ENCODE results near the gene LSM4. TPM values are rescaled to one million over a fixed set of nuclear protein-coding genes. Genes with fewer than 3 reads are reported as not detected.

The LSM4 gene
- total and polyA plus RNA-seq, 9 donors: 38.3 to 121 (median 71.4) TPM

DNA sequence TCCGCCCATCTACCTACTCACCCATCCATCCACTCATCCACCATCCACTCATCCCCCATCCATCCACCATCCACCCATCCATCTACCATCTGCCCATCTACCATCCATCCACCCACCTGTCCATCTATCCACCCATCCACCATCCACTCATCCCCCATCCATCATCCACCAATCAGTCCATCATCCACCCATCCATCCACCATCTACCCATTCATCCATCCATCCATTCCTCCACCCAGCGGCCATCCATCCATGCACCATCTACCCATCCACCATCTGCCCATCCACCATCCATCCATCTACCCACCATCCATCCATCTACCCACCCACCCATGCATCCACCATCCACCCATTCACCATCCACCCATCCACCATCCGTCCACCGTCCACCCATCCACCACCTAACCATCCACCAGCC, 27.8 kb downstream of the LSM4 start:
- Histone ChIP-seq H3K27me3 (no peaks in the 10 kb centered on the region), H3K9me3 (no peaks in the 10 kb centered on the region), H3K27ac (no peak overlapping the region), H3K4me3 (no peak overlapping the region), H3K36me3 (no peaks in the 10 kb centered on the region), H3K4me1 (ENCODE audit: insufficient read depth) (peaks cover 6% of the 10 kb centered on the region)
- TF ChIP-seq EP300 (IDR thresholded peaks at IDR 0.05) (no peak), POLR2A (IDR thresholded peaks at IDR 0.05) (no peak)
- TF ChIP-seq, protein P1, sequence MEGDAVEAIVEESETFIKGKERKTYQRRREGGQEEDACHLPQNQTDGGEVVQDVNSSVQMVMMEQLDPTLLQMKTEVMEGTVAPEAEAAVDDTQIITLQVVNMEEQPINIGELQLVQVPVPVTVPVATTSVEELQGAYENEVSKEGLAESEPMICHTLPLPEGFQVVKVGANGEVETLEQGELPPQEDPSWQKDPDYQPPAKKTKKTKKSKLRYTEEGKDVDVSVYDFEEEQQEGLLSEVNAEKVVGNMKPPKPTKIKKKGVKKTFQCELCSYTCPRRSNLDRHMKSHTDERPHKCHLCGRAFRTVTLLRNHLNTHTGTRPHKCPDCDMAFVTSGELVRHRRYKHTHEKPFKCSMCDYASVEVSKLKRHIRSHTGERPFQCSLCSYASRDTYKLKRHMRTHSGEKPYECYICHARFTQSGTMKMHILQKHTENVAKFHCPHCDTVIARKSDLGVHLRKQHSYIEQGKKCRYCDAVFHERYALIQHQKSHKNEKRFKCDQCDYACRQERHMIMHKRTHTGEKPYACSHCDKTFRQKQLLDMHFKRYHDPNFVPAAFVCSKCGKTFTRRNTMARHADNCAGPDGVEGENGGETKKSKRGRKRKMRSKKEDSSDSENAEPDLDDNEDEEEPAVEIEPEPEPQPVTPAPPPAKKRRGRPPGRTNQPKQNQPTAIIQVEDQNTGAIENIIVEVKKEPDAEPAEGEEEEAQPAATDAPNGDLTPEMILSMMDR (IDR thresholded peaks at IDR 0.05): no peak
- no peak for DNase-seq
- intact Hi-C loops (cut with DNase I): no loop called here
- 74 to 96% (median 80%) methylated on average over 4 of the region's 4 CpGs for WGBS, 3 donors

DNA sequence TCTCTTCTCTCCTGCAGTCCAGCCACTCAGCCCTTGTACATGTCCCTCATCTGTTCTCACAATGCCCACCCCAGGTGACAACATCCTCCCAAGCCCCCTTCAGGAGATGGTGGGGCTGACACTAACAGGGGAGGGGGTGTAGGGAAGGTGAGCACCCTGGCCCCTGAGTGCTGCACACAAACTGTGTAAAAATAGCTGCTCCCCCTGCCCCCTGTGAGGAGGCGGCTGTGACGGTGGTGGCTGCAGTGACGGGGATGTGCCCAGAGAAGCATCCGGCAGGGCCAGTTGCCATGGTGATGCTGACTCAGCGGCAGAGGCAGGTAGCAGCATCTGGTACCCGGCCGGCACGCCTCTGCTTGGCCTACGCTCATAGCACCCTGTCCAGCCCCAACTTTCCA, 28.4 kb downstream of the LSM4 start:
- peaks cover 7% of the 10 kb centered on the region for H3K4me1 ChIP-seq (ENCODE audit: insufficient read depth)
- no peak overlapping the region for H3K4me3 ChIP-seq
- H3K9me3 ChIP-seq: no peaks in the 10 kb centered on the region
- 68 to 78% (median 70%) methylated on average over 9 of the region's 9 CpGs for WGBS, 3 donors
- H3K27ac ChIP-seq: peak overlapping the region; percentile 0 to 100
- intact Hi-C loops (cut with DNase I): no loop called here
- no peaks in the 10 kb centered on the region for H3K36me3 ChIP-seq
- peak; percentile 55 to 70 (median 61) for DNase-seq
- TF ChIP-seq POLR2A (IDR thresholded peaks at IDR 0.05): no peak
- TF ChIP-seq, protein P1 (IDR thresholded peaks at IDR 0.05): no peak
- no peak for TF ChIP-seq EP300 (IDR thresholded peaks at IDR 0.05)
- no peaks in the 10 kb centered on the region for H3K27me3 ChIP-seq

DNA sequence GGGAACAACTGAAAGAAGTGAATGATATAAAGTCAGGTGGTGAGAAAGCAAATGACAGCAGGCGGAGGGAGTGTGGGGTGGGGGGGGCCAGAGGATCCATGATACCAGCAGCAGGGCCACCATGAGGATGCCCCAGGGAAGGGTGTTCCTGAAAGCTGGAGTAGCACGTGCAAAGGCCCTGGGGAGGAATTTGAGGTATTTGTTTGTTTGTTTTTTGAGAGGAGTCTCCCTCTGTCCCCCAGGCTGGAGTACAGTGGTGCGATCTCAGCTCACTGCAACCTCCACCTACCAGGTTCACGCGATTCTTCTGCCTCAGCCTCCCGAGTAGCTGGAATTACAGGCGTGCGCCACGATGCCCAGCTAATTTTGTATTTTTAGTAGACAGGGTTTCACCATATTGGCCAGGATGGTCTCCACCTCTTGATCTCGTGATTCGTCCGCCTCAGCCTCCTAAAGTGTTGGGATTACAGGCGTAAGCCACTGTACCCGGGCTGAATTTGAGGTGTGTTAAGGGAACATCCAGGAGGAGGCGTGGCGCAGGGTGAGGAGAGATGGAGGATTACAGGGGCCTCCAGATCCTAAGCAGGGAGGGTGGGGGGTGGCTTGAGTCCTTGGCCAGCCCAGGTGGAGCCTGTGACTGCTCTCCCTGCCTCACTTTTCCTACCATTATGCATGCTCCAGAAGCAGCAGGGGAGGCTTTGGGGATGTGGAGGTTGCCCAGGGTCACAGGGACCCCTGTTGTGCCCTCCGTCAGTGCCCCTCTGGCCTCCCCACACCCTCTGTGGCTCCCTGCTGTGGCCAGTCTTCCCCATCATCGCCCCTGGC, 29.0 kb downstream of the LSM4 start:
- WGBS, 3 donors: 59 to 63% (median 59%) methylated on average over 18 of the region's 18 CpGs
- H3K27me3 ChIP-seq: no peaks in the 10 kb centered on the region
- H3K9me3 ChIP-seq: no peaks in the 10 kb centered on the region
- TF ChIP-seq, protein P1 (IDR thresholded peaks at IDR 0.05): no peak
- TF ChIP-seq POLR2A (IDR thresholded peaks at IDR 0.05): no peak
- no peak for TF ChIP-seq EP300 (IDR thresholded peaks at IDR 0.05)
- H3K4me1 ChIP-seq (ENCODE audit: insufficient read depth): peaks cover 7% of the 10 kb centered on the region
- H3K36me3 ChIP-seq: no peaks in the 10 kb centered on the region
- intact Hi-C loops (cut with DNase I): no loop called here
- H3K4me3 ChIP-seq: no peak overlapping the region
- DNase-seq: peak in 4 of 5 donors; percentile 44 to 52 (median 48)
- H3K27ac ChIP-seq: peak overlapping the region; percentile 95 to 100

DNA sequence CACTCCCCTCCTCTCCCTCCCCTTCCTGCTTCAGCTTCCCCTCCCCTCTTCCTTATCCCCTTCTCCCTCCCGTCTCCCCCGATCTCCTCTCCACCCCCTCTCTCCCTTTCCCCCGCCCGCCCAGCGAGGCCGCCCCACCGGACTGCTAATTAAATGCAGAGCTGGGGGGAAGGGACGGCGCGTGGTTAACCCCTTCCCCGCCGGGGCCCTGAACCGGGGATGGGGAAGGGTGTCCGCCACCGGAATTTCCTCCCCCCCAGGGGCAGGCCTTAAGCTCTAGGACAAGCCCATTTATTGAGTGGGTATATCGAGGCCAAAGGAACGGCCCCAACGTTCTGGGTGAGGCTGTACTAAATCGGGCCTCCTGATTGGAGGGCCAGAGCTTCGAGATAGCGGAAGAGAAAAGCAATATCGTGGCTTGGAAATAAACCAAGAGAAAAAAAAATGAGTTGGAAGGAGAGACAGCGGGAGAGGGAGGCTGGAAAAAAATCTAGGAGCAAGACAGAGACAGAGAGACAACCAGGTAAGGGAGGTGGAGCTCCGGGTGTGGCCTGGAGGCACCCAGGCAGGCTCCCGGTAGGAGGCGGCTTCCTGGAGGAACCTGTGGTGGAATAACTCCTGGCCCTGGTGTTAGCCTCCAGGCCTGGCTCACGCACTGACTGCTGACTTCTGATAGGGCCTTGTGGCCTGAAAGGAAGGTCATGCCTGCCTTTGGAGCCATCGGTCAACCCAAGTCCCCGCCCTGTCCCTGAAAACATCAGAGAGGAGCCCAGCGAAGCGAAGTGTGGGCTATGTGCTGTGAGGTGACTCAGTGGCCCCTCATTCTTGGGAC, 29.9 kb downstream of the LSM4 start:
- H3K9me3 ChIP-seq: no peaks in the 10 kb centered on the region
- no peaks in the 10 kb centered on the region for H3K27me3 ChIP-seq
- peak; percentile 93 to 96 (median 94) for DNase-seq
- H3K4me1 ChIP-seq (ENCODE audit: insufficient read depth): peaks cover 7% of the 10 kb centered on the region
- H3K27ac ChIP-seq: peak overlapping the region; percentile 95 to 100
- peak overlapping the region; percentile 72 for H3K4me3 ChIP-seq
- intact Hi-C loops (cut with DNase I): no loop called here
- no peaks in the 10 kb centered on the region for H3K36me3 ChIP-seq
- no peak for TF ChIP-seq POLR2A (IDR thresholded peaks at IDR 0.05)
- TF ChIP-seq EP300 (IDR thresholded peaks at IDR 0.05): peak; percentile 6
- WGBS, 3 donors: 9 to 10% (median 10%) methylated on average over 30 to 31 of the region's 31 CpGs

Measured in ovary (tissue), 9 donors.